ENCODE measurements around the gene OPCML. TPM values are rescaled to one million over a fixed set of nuclear protein-coding genes. Genes with fewer than 3 reads are reported as not detected.

The OPCML gene
- 0.61 TPM for polyA plus RNA-seq (2013, experiment 1 of 4)
- 0.30 TPM for polyA plus RNA-seq (2013, experiment 2 of 4)
- 0.69 TPM for polyA plus RNA-seq (2013, experiment 3 of 4)
- 0.77 TPM for polyA plus RNA-seq (2013, experiment 4 of 4)

DNA sequence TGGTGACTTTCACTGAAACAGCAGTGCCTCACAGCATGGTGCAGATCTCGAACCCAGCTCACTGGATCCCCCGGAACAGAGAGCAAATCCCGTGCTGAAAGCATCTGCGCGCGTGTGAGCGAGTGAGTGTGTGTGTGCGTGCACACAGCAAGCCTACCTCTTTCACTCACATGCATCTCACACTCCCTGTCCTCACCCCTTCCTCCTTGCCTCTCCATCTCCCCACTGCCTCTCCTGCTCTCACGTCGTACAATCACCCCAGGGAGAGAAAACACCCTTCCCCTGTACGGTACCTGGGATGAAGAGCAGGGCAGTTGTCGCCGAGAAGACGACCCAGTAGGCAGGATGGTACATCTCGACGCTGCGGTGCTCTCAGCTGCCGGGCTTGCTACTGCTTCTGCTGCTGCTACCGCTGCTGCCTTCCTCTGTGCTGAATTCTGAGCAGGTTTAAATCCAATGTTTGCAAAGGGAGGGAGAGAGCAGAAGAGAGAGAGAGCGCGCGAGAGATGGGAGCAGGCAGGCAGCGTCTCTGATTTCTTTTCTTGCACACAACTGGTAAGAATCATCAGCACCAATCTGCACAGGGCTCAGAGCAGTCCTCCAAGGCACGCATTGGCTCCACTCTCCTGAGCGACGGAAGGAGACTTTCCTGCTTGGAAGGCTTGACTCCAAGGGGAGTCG lies at the start of gene OPCML:
Gene OPCML (minus strand): TSS at position 531 of the 681 bp plus-strand sequence.
- Histone ChIP-seq H3K9me3 (ENCODE audit: control insufficient read depth, low read length) (no peaks in the 10 kb centered on the region), H3K4me3 (ENCODE audit: insufficient read depth, low read depth, low read length) (peak within 1 kb of the TSS; percentile 31), H3K36me3 (ENCODE audit: control insufficient read depth, insufficient read depth, low read length) (no peaks in the 10 kb centered on the region), H3K27ac (ENCODE audit: insufficient read depth, low read depth, low read length, poor library complexity, severe bottlenecking) (no peak within 1 kb of the TSS), H3K4me1 (ENCODE audit: control insufficient read depth, insufficient read depth, low read length) (peaks cover 25% of the 10 kb centered on the region), H3K27me3 (ENCODE audit: control insufficient read depth, insufficient read depth, low read length, poor library complexity, severe bottlenecking) (peaks cover 59% of the 10 kb centered on the region)
- WGBS, 2 experiments = 3 to 5% methylated on average over 27 of the region's 27 CpGs

- Histone ChIP-seq H3K27ac (ENCODE audit: insufficient read depth, low read depth, low read length, poor library complexity, severe bottlenecking) (no peak overlapping the region), H3K4me1 (ENCODE audit: control insufficient read depth, insufficient read depth, low read length) (peaks cover 7% of the 10 kb centered on the region), H3K36me3 (ENCODE audit: control insufficient read depth, insufficient read depth, low read length) (no peaks in the 10 kb centered on the region), H3K4me3 (ENCODE audit: insufficient read depth, low read depth, low read length) (no peak overlapping the region), H3K27me3 (ENCODE audit: control insufficient read depth, insufficient read depth, low read length, poor library complexity, severe bottlenecking) (no peaks in the 10 kb centered on the region), H3K9me3 (ENCODE audit: control insufficient read depth, low read length) (no peaks in the 10 kb centered on the region)
- 93 to 95% methylated on average over 6 of the region's 6 CpGs for WGBS, 2 experiments
Measured at GRCh38 chr11:133581091-133581490, 48.8 kb upstream of the OPCML start.

DNA sequence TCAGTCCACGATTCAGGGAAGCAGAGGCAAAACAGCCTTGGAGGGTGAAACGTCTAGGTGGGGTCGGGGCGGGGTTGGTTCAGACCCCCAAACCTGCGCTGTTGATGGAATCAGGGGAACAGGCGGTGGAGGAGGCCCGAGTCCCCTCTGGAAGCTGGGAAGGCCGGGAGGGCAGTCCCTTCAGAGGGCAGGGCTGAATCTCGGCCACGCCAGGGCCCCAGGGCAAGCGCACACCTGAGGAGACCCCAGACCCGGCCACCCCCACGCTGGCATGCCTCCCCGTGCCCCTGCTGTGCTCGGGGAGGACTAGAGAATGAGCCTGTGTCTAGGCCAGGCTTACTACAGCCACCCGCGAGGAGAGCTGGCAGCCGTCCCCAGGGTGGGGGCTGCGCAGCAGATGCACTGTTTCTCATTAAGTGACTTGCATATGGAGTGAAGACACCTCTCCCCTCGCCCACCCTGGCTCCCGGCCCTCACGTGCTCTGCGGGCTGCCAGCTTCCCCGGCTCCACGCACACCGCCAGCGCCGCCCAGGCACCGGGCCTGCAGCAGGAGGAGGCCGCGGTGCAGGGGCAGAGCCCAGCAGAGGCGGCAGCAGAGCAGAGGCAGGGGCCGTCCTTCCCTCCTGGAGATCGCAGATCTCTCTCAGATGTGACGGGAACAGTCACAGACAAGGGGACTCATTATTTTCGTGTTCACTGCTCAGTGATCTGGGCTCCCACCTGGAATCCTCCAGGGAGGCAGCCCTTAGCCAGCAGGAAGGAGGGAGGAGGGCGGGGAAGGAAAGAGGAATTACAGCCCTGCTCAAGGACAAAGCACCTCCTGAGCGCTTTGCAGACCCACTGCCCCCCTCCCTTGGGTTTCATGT lies 47.1 kb upstream of the OPCML start:
- Histone ChIP-seq H3K27me3 (ENCODE audit: control insufficient read depth, insufficient read depth, low read length, poor library complexity, severe bottlenecking) (no peaks in the 10 kb centered on the region), H3K9me3 (ENCODE audit: control insufficient read depth, low read length) (no peaks in the 10 kb centered on the region), H3K4me3 (ENCODE audit: insufficient read depth, low read depth, low read length) (no peak overlapping the region), H3K36me3 (ENCODE audit: control insufficient read depth, insufficient read depth, low read length) (no peaks in the 10 kb centered on the region), H3K4me1 (ENCODE audit: control insufficient read depth, insufficient read depth, low read length) (peaks cover 7% of the 10 kb centered on the region), H3K27ac (ENCODE audit: insufficient read depth, low read depth, low read length, poor library complexity, severe bottlenecking) (no peak overlapping the region)
- 67 to 68% methylated on average over 38 of the region's 38 CpGs for WGBS, 2 experiments

- no peaks in the 10 kb centered on the region for H3K36me3 ChIP-seq (ENCODE audit: control insufficient read depth, insufficient read depth, low read length)
- H3K27me3 ChIP-seq (ENCODE audit: control insufficient read depth, insufficient read depth, low read length, poor library complexity, severe bottlenecking) = no peaks in the 10 kb centered on the region
- H3K4me3 ChIP-seq (ENCODE audit: insufficient read depth, low read depth, low read length) = no peak overlapping the region
- H3K9me3 ChIP-seq (ENCODE audit: control insufficient read depth, low read length) = no peaks in the 10 kb centered on the region
- peaks cover 7% of the 10 kb centered on the region for H3K4me1 ChIP-seq (ENCODE audit: control insufficient read depth, insufficient read depth, low read length)
- 90 to 93% methylated on average over 2 to 3 of the region's 3 CpGs for WGBS, 2 experiments
- H3K27ac ChIP-seq (ENCODE audit: insufficient read depth, low read depth, low read length, poor library complexity, severe bottlenecking) = no peak overlapping the region
Measured at GRCh38 chr11:133577403-133577802, 45.1 kb upstream of the OPCML start.

GRCh38 chr11:133576351-133576750 lies 44.0 kb upstream of the OPCML start:
- Histone ChIP-seq H3K4me1 (ENCODE audit: control insufficient read depth, insufficient read depth, low read length) (peaks cover 7% of the 10 kb centered on the region), H3K4me3 (ENCODE audit: insufficient read depth, low read depth, low read length) (no peak overlapping the region)
- WGBS, 2 experiments = 94 to 95% methylated on average over 16 of the region's 16 CpGs

GRCh38 chr11:133573081-133573480 lies 40.8 kb upstream of the OPCML start:
- Histone ChIP-seq H3K4me3 (ENCODE audit: insufficient read depth, low read depth, low read length) (no peak overlapping the region), H3K27me3 (ENCODE audit: control insufficient read depth, insufficient read depth, low read length, poor library complexity, severe bottlenecking) (no peaks in the 10 kb centered on the region), H3K9me3 (ENCODE audit: control insufficient read depth, low read length) (no peaks in the 10 kb centered on the region), H3K27ac (ENCODE audit: insufficient read depth, low read depth, low read length, poor library complexity, severe bottlenecking) (no peak overlapping the region), H3K4me1 (ENCODE audit: control insufficient read depth, insufficient read depth, low read length) (no peaks in the 10 kb centered on the region), H3K36me3 (ENCODE audit: control insufficient read depth, insufficient read depth, low read length) (no peaks in the 10 kb centered on the region)
- 84 to 100% methylated on average over 1 of the region's 1 CpG for WGBS, 2 experiments

More at GRCh38 chr11:133576351-133576750, 44.0 kb upstream of the OPCML start:
- Histone ChIP-seq H3K36me3 (ENCODE audit: control insufficient read depth, insufficient read depth, low read length) (no peaks in the 10 kb centered on the region), H3K9me3 (ENCODE audit: control insufficient read depth, low read length) (no peaks in the 10 kb centered on the region), H3K27ac (ENCODE audit: insufficient read depth, low read depth, low read length, poor library complexity, severe bottlenecking) (no peak overlapping the region), H3K27me3 (ENCODE audit: control insufficient read depth, insufficient read depth, low read length, poor library complexity, severe bottlenecking) (no peaks in the 10 kb centered on the region)

DNA sequence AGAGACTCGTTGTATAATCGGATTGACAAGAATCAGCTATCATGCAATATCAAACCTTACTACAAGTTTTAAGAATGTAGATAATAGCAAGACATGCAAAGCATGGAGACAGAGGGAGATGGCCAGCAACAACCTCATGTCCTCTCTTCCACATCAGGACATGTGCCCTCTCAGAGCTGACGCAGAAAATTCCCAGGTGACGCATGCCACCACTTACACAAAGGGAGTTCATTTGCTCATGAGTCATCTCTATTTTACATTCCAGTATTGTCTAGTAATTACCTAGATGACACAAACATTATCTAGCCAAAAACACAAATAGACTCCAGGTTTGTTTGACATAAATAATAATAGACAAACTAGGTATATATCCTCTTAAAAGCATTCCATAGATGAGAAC lies 38.1 kb upstream of the OPCML start:
- H3K9me3 ChIP-seq (ENCODE audit: control insufficient read depth, low read length) = no peaks in the 10 kb centered on the region
- 86 to 93% methylated on average over 2 to 4 of the region's 4 CpGs for whole genome bisulfite sequencing, 2 experiments
- H3K27ac ChIP-seq (ENCODE audit: insufficient read depth, low read depth, low read length, poor library complexity, severe bottlenecking) = no peak overlapping the region

DNA sequence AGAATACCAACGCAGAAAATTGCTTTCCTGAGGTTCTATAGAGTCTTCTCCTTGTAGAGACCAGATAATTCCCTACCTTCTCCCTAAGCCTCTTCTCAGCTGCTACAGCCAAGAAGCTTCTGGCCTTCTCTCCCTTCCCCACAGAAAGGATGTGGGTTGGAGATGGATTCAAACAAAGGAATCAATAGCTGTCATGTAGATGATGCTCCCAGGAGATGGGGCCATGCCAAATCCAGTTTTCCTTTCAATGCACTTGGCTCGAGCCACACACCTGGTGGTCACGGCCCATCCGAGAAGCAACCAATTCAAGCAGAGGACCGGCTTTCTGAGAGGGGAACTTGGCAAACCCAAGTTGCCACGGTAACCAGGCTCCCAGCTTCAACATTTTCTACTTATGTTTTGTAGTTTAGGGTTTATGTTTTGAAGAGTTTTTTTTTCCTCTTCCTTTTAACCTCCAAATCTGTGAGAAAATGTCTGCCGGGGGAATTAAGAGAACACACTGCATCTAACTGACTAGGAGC lies 31.3 kb upstream of the OPCML start:
- H3K27me3 ChIP-seq (ENCODE audit: control insufficient read depth, insufficient read depth, low read length, poor library complexity, severe bottlenecking) = no peaks in the 10 kb centered on the region
- 90 to 92% methylated on average over 6 to 7 of the region's 7 CpGs for WGBS, 2 experiments
- H3K4me1 ChIP-seq (ENCODE audit: control insufficient read depth, insufficient read depth, low read length) = no peaks in the 10 kb centered on the region
- no peaks in the 10 kb centered on the region for H3K9me3 ChIP-seq (ENCODE audit: control insufficient read depth, low read length)
- H3K27ac ChIP-seq (ENCODE audit: insufficient read depth, low read depth, low read length, poor library complexity, severe bottlenecking) = no peak overlapping the region
- no peaks in the 10 kb centered on the region for H3K36me3 ChIP-seq (ENCODE audit: control insufficient read depth, insufficient read depth, low read length)
- H3K4me3 ChIP-seq (ENCODE audit: insufficient read depth, low read depth, low read length) = no peak overlapping the region

More for the DNA sequence above, 38.1 kb upstream of the OPCML start:
- no peaks in the 10 kb centered on the region for H3K4me1 ChIP-seq (ENCODE audit: control insufficient read depth, insufficient read depth, low read length)
- no peaks in the 10 kb centered on the region for H3K27me3 ChIP-seq (ENCODE audit: control insufficient read depth, insufficient read depth, low read length, poor library complexity, severe bottlenecking)
- no peak overlapping the region for H3K4me3 ChIP-seq (ENCODE audit: insufficient read depth, low read depth, low read length)
- H3K36me3 ChIP-seq (ENCODE audit: control insufficient read depth, insufficient read depth, low read length) = no peaks in the 10 kb centered on the region

DNA sequence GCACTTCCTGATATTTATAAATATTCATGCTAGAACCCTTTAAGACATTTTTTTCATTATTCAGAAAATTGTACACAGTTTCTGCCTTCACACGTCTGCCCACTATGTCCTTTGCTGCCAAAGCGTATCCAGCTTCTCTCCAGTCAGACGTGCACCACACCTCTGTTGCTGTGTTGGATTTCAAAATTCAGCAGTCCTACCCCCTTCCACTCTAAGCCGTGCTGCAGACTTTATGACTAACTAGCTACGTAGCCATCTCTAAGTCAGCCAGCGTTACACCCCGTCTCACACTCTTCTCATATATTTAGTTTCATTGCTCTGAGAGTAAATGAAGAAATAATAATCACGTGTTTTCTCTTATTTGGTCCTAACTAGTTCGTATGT lies 28.2 kb upstream of the OPCML start:
- no peak overlapping the region for H3K27ac ChIP-seq (ENCODE audit: insufficient read depth, low read depth, low read length, poor library complexity, severe bottlenecking)
- 92 to 97% methylated on average over 7 to 9 of the region's 9 CpGs for WGBS, 2 experiments

More for the DNA sequence above, 28.2 kb upstream of the OPCML start:
- Histone ChIP-seq H3K4me1 (ENCODE audit: control insufficient read depth, insufficient read depth, low read length) (peaks cover 1% of the 10 kb centered on the region), H3K27me3 (ENCODE audit: control insufficient read depth, insufficient read depth, low read length, poor library complexity, severe bottlenecking) (no peaks in the 10 kb centered on the region), H3K9me3 (ENCODE audit: control insufficient read depth, low read length) (no peaks in the 10 kb centered on the region), H3K4me3 (ENCODE audit: insufficient read depth, low read depth, low read length) (no peak overlapping the region), H3K36me3 (ENCODE audit: control insufficient read depth, insufficient read depth, low read length) (no peaks in the 10 kb centered on the region)
